PC-9 (cell line): ENCODE measurements around the gene SYCN. TPM values are rescaled to one million over a fixed set of nuclear protein-coding genes. Genes with fewer than 3 reads are reported as not detected.

Experiments
- BruUV-seq: library from RNA; stranded (reverse); fragments of 400-500 nt; replicated peaks from 2 replicates; lab custom pipeline; 2021; lab: Mats Ljungman, UMichigan
- CTCF ChIA-PET: fragments of 300-600 bp; sonication (Branson Sonifier 250); formaldehyde crosslinking; loops from one replicate; lab custom pipeline; 2022; ENCODE audit warnings: antibody characterized with exemption; lab: Charles Lee
- POLR2A ChIA-PET: fragments of 300-600 bp; sonication (Branson Sonifier 250); formaldehyde crosslinking; loops from one replicate; lab custom pipeline; 2022; ENCODE audit warnings: antibody characterized with exemption; ENCODE audit not compliant: unreplicated experiment; lab: Charles Lee
- DNase-seq, 2 experiments: peaks; one replicate each; pipeline versions ENCODE4 v3.0.0 to v3.0.0-alpha.2; 2015 to 2022; ENCODE audit warnings: mixed read lengths in 1 of 2
- H2AFZ ChIP-seq: fragments of 200-600 bp; sonication (generic); 2 replicates; pipeline ENCODE4 v1.8.1; 2017; ENCODE audit warnings: antibody characterized with exemption
- H3F3A ChIP-seq: fragments of 200-600 bp; sonication (generic); 2 replicates; pipeline ENCODE4 v1.8.1; 2017; ENCODE audit warnings: antibody characterized with exemption, mild to moderate bottlenecking, low read depth; ENCODE audit not compliant: insufficient read depth
- H3K27ac ChIP-seq: fragments of 200-600 bp; sonication (generic); 2 replicates; pipeline ENCODE4 v1.6.1; 2016; ENCODE audit warnings: mixed run types
- H3K27me3 ChIP-seq: fragments of 200-600 bp; sonication (generic); 2 replicates; pipeline ENCODE4 v1.6.1; 2016; ENCODE audit warnings: low read depth, mixed run types; ENCODE audit not compliant: insufficient read depth
- H3K36me3 ChIP-seq: fragments of 200-600 bp; sonication (generic); 2 replicates; pipeline ENCODE4 v1.6.1; 2016; ENCODE audit warnings: low read depth, mixed run types
- H3K4me1 ChIP-seq: fragments of 200-600 bp; sonication (generic); replicated peaks from 2 replicates; pipeline ENCODE4 v1.6.1; 2016; ENCODE audit warnings: mixed run types; ENCODE audit not compliant: insufficient read depth
- H3K4me2 ChIP-seq: fragments of 200-600 bp; sonication (generic); 2 replicates; pipeline ENCODE4 v1.6.1; 2017; ENCODE audit warnings: mixed run types
- H3K4me3 ChIP-seq: fragments of 200-600 bp; sonication (generic); 2 replicates; pipeline ENCODE4 v1.6.1; 2016; ENCODE audit warnings: mixed run types
- H3K79me2 ChIP-seq: fragments of 200-600 bp; sonication (generic); 2 replicates; pipeline ENCODE4 v1.6.1; 2017; ENCODE audit warnings: low read depth, mixed run types
- H3K9me2 ChIP-seq: fragments of 200-600 bp; sonication (generic); 2 replicates; pipeline ENCODE4 v1.8.1; 2017; ENCODE audit warnings: mild to moderate bottlenecking; ENCODE audit not compliant: insufficient read depth
- H3K9me3 ChIP-seq: fragments of 200-600 bp; sonication (generic); 2 replicates; pipeline ENCODE4 v1.8.1; 2016; ENCODE audit warnings: low read depth; ENCODE audit not compliant: insufficient read depth
- H4K20me1 ChIP-seq: fragments of 200-600 bp; sonication (generic); 2 replicates; pipeline ENCODE4 v1.8.1; 2017; ENCODE audit not compliant: insufficient read depth
- EZH2 ChIP-seq: fragments of 200-600 bp; sonication (generic); IDR thresholded peaks from 2 replicates; pipeline ENCODE4 v1.8.0; 2017; ENCODE audit warnings: antibody characterized with exemption, low read depth
- intact Hi-C: fragments of 100-400 bp; cut with micrococcal nuclease; formaldehyde crosslinking; loops from one replicate; pipeline ENCODE4 v1.10.0; 2022; ENCODE audit not compliant: unreplicated experiment
- total RNA-seq: library from RNA; stranded (reverse); gene quantifications from 2 replicates; pipeline ENCODE4 v1.2.3, GENCODE V29; 2021
- TF ChIP-seq, protein P1 (sequence below): fragments of 200-600 bp; sonication (generic); conservative IDR thresholded peaks from 2 replicates; pipeline ENCODE4 v1.6.1; 2017; ENCODE audit warnings: mixed run types, antibody characterized with exemption, mild to moderate bottlenecking, moderate library complexity

Gene SYCN
- total RNA-seq, 1 experiment from 2014 or later: not detected

DNA sequence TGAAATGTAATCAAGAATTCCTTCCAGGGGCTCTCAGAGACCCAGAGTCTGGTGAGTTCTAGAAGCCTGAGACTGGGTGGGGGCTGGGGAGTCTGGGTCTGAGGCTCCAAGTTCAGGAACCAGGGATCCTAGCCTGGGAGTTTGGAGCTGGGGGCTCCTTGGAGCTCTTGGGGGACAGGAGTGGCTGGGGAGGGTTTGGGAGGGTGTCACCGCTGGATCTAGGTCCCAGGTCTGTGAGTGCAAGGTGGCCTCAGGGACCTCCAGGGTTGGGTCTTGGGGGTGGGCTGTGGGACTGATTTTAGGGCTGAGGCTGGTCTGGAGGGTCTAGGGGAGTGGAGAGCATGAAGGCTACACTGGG, 1.1 kb downstream of the SYCN start:
- Histone ChIP-seq H3K36me3 (no peaks in the 10 kb centered on the region), H4K20me1 (no peaks in the 10 kb centered on the region), H3K4me3 (no peak overlapping the region), H3K4me1 (peaks cover 10% of the 10 kb centered on the region), H3K9me2 (no peaks in the 10 kb centered on the region), H3F3A (peaks cover 10% of the 10 kb centered on the region; the same call in 1 of the 2 replicates), H2AFZ (no peak overlapping the region), H3K9me3 (no peaks in the 10 kb centered on the region), H3K27me3 (no peaks in the 10 kb centered on the region), H3K27ac (no peak overlapping the region), H3K4me2 (no peak overlapping the region), H3K79me2 (no peaks in the 10 kb centered on the region)
- CTCF ChIA-PET: no interaction called here
- intact Hi-C loops: no loop called here
- TF ChIP-seq EZH2: no peak
- TF ChIP-seq, protein P1, sequence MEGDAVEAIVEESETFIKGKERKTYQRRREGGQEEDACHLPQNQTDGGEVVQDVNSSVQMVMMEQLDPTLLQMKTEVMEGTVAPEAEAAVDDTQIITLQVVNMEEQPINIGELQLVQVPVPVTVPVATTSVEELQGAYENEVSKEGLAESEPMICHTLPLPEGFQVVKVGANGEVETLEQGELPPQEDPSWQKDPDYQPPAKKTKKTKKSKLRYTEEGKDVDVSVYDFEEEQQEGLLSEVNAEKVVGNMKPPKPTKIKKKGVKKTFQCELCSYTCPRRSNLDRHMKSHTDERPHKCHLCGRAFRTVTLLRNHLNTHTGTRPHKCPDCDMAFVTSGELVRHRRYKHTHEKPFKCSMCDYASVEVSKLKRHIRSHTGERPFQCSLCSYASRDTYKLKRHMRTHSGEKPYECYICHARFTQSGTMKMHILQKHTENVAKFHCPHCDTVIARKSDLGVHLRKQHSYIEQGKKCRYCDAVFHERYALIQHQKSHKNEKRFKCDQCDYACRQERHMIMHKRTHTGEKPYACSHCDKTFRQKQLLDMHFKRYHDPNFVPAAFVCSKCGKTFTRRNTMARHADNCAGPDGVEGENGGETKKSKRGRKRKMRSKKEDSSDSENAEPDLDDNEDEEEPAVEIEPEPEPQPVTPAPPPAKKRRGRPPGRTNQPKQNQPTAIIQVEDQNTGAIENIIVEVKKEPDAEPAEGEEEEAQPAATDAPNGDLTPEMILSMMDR: no peak
- POLR2A ChIA-PET: no interaction called here
- no TSS peak for BruUV-seq
- DNase-seq: no peak

DNA sequence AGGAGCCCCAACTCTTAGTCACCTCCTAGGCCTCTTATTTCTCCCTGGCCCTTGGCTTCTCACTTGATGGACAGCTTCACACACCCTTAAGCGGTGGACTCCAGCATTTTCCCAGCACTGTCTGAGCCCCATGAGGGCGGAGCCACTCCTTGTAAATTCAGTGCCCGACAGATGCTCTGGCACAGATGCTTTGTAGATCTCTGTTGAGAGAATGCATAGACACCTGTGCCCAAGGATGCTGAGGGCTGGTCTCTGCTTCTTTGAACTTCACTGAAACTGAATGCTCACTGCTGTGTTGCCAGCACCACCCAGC, 3.3 kb downstream of the SYCN start:
- Histone ChIP-seq H3K36me3 (no peaks in the 10 kb centered on the region), H3K27ac (no peak overlapping the region), H3K27me3 (no peaks in the 10 kb centered on the region), H3K9me3 (no peaks in the 10 kb centered on the region), H2AFZ (no peak overlapping the region), H3K4me3 (no peak overlapping the region), H3F3A (peaks cover 20% of the 10 kb centered on the region), H3K4me2 (no peak overlapping the region), H4K20me1 (no peaks in the 10 kb centered on the region), H3K4me1 (peaks cover 32% of the 10 kb centered on the region), H3K9me2 (no peaks in the 10 kb centered on the region), H3K79me2 (no peaks in the 10 kb centered on the region)
- TF ChIP-seq, protein P1: no peak
- no peak for TF ChIP-seq EZH2
- ChIA-PET CTCF (interaction anchor here (0.6 kb wide), 2 partner anchors 17 to 94 kb away, joined by 4 to 6 read pairs; no protein-coding TSS in a partner anchor), POLR2A (no interaction called here)
- intact Hi-C loops: no loop called here
- DNase-seq: no peak
- BruUV-seq: no TSS peak

DNA sequence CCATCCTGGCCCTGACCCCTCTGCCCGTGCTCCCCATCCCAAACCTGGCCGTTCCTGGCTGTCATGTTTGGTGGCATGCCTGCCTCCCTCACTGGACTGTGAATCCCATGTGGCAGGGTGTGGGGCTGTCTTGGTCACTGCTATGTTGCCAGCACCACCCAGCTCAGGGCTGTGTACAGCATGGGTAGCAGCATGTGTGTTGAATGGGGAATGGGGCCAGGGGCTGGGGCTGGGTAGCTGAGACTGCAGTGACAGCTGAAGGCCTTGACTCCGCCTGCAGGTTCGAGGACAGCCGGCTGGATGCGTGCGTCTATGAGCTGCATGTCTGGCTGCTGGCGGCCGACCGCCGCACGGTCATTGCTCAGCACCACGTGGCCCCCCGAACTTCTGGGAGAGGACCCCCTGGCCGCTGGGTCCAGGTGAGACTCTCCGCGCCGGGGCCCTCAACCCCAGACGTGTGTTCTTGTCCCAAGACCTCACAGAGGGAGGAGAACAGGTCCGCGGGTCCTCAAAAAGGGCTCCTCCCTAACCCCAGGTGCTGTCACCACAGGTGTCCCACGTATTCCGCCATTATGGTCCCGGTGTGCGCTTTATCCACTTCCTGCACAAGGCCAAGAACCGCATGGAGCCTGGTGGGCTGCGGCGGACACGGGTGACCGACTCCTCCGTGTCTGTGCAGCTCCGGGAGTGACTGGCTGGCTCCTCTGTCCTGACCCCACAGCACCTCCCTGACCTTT, 3.8 kb downstream of the SYCN start:
- no TSS peak for BruUV-seq
- no peaks in the 10 kb centered on the region for H3K79me2 ChIP-seq
- no peaks in the 10 kb centered on the region for H3K27me3 ChIP-seq
- peaks cover 25% of the 10 kb centered on the region for H3F3A ChIP-seq
- ChIA-PET CTCF (interaction anchor here (0.6 kb wide), 1 partner anchor 18 kb away, joined by 4 read pairs; no protein-coding TSS in a partner anchor), POLR2A (no interaction called here)
- no peaks in the 10 kb centered on the region for H4K20me1 ChIP-seq
- peaks cover 38% of the 10 kb centered on the region for H3K4me1 ChIP-seq
- H3K9me3 ChIP-seq: no peaks in the 10 kb centered on the region
- no peak overlapping the region for H3K4me2 ChIP-seq
- no peak overlapping the region for H3K4me3 ChIP-seq
- intact Hi-C loops: no loop called here
- H3K9me2 ChIP-seq: no peaks in the 10 kb centered on the region
- DNase-seq: no peak
- no peak for TF ChIP-seq EZH2
- TF ChIP-seq, protein P1: no peak
- H3K27ac ChIP-seq: no peak overlapping the region
- H3K36me3 ChIP-seq: no peaks in the 10 kb centered on the region
- no peak overlapping the region for H2AFZ ChIP-seq
